ENCODE measurements around the gene SERPINB4.

DNA sequence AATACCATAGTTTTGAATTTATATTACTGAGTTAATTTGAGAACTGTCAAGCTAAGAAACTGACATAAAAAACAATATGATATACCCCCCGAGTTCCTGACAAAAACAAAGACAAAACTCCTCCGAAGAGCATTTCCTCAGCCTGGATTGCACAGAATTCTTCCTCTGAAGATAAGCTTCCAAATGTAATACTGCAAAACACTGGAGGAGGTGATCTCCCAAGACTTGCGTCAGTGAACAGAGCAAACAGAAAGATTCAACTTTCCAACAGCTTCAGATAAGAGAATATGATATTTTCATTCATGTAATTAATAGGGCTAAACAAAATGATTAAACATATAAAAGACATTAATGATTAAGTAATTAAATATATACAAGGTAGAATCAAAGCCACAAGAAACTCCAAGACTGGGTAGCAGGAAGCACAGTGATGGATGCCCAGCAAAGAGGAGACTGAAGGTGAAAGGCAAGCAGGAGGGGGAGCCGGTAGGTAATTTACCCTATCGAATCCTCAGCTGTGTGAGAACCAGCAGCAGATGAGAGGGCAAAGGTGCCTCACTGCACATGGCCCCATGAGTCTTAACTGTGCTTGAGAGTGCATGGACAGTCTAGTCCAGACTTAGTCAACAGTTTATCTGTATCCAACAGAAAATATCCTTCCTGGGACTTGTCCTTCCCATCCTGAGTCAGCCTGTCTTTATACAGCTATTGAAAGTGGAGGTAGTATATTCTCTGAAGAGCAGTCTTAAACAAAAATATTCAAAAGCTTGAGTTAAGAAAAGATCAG is 36.0 kb upstream of the SERPINB4 start:
- TF ChIP-seq, protein P1, sequence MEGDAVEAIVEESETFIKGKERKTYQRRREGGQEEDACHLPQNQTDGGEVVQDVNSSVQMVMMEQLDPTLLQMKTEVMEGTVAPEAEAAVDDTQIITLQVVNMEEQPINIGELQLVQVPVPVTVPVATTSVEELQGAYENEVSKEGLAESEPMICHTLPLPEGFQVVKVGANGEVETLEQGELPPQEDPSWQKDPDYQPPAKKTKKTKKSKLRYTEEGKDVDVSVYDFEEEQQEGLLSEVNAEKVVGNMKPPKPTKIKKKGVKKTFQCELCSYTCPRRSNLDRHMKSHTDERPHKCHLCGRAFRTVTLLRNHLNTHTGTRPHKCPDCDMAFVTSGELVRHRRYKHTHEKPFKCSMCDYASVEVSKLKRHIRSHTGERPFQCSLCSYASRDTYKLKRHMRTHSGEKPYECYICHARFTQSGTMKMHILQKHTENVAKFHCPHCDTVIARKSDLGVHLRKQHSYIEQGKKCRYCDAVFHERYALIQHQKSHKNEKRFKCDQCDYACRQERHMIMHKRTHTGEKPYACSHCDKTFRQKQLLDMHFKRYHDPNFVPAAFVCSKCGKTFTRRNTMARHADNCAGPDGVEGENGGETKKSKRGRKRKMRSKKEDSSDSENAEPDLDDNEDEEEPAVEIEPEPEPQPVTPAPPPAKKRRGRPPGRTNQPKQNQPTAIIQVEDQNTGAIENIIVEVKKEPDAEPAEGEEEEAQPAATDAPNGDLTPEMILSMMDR (IDR thresholded peaks at IDR 0.05; ENCODE audit: control extremely low read depth in 1 of 3, insufficient read depth in 1 of 3, low read depth in 1 of 3, low read length in 3 of 3), result no peak
- no peak for TF ChIP-seq EZH2 (IDR thresholded peaks at IDR 0.05; ENCODE audit: low read depth, low read length, severe bottlenecking)
- no peak for TF ChIP-seq SIN3A (conservative IDR thresholded peaks at IDR 0.05 in 1 of 2, IDR thresholded peaks at IDR 0.05 in 1 of 2; ENCODE audit: low read depth in 1 of 2, low read length in 2 of 2)
- TF ChIP-seq, protein P2, sequence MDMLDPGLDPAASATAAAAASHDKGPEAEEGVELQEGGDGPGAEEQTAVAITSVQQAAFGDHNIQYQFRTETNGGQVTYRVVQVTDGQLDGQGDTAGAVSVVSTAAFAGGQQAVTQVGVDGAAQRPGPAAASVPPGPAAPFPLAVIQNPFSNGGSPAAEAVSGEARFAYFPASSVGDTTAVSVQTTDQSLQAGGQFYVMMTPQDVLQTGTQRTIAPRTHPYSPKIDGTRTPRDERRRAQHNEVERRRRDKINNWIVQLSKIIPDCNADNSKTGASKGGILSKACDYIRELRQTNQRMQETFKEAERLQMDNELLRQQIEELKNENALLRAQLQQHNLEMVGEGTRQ (IDR thresholded peaks at IDR 0.05; ENCODE audit: low read length), result no peak
- no peak for TF ChIP-seq CREB1 (IDR thresholded peaks at IDR 0.05)
- no peak for TF ChIP-seq KDM1A (IDR thresholded peaks at IDR 0.05; ENCODE audit: borderline replicate concordance, low read length)
- no peak for TF ChIP-seq CHD2 (IDR thresholded peaks at IDR 0.05; ENCODE audit: low read length)
- TF ChIP-seq POLR2A (IDR thresholded peaks at IDR 0.05; ENCODE audit: control extremely low read depth in 1 of 2, low read depth in 2 of 2, low read length in 2 of 2), result no peak
- TF ChIP-seq, protein P3, sequence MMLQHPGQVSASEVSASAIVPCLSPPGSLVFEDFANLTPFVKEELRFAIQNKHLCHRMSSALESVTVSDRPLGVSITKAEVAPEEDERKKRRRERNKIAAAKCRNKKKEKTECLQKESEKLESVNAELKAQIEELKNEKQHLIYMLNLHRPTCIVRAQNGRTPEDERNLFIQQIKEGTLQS (IDR thresholded peaks at IDR 0.05; ENCODE audit: insufficient read depth, low read depth, low read length), result no peak
- no peak for TF ChIP-seq BCL11A (IDR thresholded peaks at IDR 0.05; ENCODE audit: low read depth in 2 of 2, low read length in 2 of 2)
- no peak for TF ChIP-seq RFX5 (IDR thresholded peaks at IDR 0.05; ENCODE audit: borderline replicate concordance, low read depth, low read length)
- TF ChIP-seq POLR2AphosphoS5 (IDR thresholded peaks at IDR 0.05; ENCODE audit: low read depth, low read length), result no peak

Data from H1 (cell line).